HuH-7.5 (cell line): ENCODE measurements around the gene FAM53A.
"Not testable (repeated sequence)": the region's sequence is repeated elsewhere in the genome, so short reads cannot be mapped to it uniquely, and the experiment has no call there.

ENCODE experiments used
- DNase-seq: peaks from one replicate; pipeline ENCODE4 v3.0.0; 2011; ENCODE audit warnings: low spot score

The FAM53A gene

GRCh38 chr4:1685235-1686150 lies 1.4 kb upstream of the FAM53A start:
- DNase-seq = no peak

- DNase-seq = no peak
Measured at GRCh38 chr4:1684506-1685234, 557 bp upstream of the FAM53A start.

GRCh38 chr4:1683261-1683735 lies 815 bp downstream of the FAM53A start:
- no peak for DNase-seq

GRCh38 chr4:1682860-1683259 lies 1.3 kb downstream of the FAM53A start:
- no peak for DNase-seq

DNA sequence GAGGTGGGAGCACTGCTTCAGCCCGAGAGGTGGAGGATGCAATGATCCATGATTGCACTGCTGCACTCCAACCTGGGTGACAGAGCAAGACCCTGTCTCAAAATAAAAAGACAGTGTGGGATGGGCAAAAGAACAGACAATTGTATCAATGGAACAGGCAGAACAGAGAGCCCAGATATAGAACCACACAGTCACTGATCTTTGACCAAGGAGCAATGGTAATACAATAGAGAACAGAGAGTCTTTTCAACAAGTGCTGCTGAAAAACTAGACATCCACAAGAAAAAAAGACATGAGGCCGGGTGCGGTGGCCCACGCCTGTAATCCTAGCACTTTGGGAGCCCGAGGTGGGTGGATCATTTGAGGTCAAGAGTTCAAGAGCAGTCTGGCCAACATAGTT lies 5.9 kb downstream of the FAM53A start:
- no peak for DNase-seq

GRCh38 chr4:1676605-1677525 lies 7.2 kb downstream of the FAM53A start:
- DNase-seq = no peak

DNA sequence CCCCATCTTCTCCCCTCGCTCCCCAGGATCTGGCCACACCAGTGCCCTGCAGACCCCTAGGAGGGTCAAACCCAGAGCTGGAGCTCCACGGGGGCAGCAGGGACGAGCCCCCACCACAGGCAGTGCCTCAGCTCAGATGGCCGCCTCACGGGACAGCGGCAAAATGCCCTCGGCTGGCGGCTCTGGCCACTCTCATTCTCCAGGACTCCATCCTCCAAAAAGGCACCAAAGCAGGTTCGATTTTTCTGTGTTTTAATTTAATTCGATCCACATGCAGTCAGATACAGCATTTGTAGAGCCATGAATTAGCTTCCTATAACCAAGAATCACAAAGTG lies 8.3 kb downstream of the FAM53A start:
- no peak for DNase-seq

GRCh38 chr4:1675136-1675801 lies 8.8 kb downstream of the FAM53A start:
- no peak for DNase-seq

DNA sequence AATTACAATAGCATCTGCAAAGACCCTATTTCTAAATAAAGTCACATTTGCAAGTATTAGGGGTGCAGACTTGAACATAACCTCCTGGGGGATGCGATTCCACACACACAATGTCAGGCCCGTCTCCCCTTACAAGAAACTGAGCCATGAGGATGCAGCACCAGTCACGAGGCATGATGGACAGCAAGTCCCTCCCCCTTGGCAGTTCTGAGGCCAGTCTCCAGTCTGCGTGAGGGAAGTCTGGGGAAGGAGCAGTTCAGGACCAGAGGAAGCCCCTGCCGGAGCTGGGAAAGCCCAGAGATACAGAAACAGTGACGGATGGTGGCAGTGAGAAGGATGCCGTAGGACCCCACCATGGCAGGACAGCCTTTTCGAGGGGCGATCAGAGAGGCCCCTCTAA lies 9.4 kb downstream of the FAM53A start:
- DNase-seq = no peak

GRCh38 chr4:1673671-1674070 lies 10.4 kb downstream of the FAM53A start:
- no peak for DNase-seq

DNA sequence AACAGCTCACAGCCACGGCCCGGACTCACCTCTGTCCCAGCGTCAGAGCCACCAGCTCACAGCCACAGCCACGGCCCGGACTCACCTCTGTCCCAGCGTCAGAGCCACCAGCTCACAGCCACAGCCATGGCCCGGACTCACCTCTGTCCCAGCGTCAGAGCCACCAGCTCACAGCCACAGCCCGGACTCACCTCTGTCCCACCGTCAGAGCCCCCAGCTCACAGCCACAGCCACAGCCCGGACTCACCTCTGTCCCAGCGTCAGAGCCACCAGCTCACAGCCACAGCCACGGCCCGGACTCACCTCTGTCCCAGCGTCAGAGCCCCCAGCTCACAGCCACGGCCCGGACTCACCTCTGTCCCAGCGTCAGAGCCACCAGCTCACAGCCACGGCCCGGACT lies 13.1 kb downstream of the FAM53A start:
- not testable (repeated sequence) for DNase-seq

DNA sequence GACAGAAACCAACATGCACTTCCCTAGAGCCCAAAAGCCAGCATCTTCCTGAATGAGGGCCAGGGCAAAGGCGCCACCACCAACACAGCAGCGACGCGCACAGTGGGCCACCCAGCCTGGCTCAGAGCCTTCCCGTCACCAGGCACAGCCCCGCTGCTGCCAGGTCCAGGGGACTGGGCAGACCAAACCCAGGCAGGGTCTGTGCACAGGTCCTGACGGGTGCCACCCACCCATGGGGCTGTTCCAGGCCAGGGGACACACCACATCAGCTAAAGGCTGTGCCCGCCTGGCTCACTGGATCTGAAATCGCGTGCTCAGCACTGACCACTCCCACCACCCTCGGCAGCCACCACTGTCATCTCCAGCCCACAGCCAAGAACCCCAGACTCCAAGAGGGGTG lies 13.8 kb downstream of the FAM53A start:
- DNase-seq = no peak

- DNase-seq = no peak
Measured at GRCh38 chr4:1669850-1670249, 14.3 kb downstream of the FAM53A start.

- DNase-seq = no peak
Measured at GRCh38 chr4:1669270-1669669, 14.8 kb downstream of the FAM53A start.

DNA sequence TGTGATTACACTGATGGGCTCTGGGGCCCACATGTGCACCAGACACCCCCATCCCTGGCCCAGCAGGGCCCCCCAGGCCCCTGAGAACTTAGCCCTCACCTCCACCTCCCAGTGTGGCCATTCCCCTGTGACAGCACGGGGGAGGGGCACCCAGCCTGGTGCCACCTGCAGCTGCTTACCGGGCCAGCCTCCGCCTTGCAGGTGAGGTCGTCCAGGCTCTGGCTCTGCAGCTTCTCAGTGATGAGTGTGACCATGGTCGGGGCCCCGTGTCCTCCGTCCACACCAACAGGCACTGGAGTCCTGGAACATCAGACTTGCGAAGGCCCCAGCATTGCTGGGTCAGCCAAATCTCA lies 15.6 kb downstream of the FAM53A start:
- DNase-seq = no peak

DNA sequence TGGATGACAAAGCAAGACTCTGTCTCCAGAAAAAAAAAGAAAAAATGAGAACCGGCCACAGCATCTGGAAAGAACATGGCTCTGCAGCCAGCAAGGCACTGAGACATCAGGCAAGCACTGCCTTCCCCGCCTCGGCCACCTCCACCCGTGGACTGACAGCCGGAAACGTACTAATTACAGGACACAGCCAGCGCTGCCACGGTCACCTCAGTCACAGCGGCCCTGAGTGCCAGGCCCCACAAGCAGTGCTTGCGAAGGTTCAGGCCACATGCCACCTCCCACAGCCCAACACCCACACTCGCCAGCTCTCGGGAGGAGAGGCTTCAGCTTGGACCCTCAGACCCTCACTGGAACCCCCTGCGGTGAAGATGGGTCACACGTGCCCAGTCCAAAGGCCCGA lies 16.8 kb downstream of the FAM53A start:
- DNase-seq = no peak

DNA sequence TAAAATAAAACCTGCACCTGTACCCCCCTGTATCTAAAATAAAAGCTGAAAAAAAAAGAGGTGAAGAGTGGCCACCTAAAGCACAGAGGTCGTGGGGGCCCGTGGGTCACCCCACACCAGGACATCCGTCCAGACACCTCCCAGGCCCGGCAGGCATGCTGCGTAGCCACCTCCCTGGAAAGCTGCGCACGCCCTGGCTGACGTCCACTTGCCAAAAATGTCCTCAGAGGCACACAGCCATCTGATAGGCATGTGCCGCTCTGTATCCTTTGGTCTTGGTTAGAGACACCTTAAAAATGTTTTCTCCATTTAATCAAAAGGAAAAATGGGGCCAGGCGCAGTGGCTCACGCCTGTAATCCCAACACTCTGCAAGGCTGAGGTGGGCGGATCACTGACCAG lies 17.7 kb downstream of the FAM53A start:
- no peak for DNase-seq

DNA sequence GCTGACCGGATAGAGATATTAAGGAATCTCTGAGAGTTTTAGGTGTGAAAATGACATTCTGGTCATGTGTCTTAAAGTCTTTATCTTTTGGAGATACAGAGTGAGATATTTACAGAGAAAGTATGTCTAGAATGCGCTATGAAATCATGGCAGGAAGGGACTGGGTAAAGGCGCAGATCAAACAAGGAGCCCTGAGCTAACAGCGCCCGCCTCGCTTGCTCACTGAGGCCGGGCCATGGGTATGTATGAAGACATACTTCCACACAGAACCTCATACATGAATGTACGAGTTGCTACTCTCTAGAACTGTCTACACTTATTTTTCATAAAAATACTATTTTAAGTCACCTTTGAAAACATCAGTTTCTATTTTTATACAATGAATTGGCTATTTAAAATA lies 20.0 kb downstream of the FAM53A start:
- no peak for DNase-seq

GRCh38 chr4:1663549-1663948 lies 20.6 kb downstream of the FAM53A start:
- no peak for DNase-seq

DNA sequence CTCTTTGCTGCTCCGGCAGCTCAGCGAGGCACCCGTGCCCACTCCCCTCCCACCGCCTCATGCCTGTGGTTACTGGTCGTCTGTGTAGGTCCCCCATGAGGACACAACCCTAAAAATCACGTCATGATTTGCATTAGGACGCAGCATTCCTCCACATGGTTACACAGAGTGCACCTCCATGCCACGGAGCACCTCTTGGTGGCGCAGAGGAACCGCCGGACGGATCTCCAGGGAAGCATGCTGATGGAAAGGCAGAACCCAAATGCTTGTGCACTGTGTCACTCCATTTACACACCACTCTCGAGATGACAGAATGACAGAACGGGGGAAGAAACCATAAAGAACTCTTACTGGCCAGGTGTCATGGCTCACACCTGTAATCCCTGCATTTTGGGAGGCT lies 22.4 kb downstream of the FAM53A start:
- peak; percentile 62 for DNase-seq

DNA sequence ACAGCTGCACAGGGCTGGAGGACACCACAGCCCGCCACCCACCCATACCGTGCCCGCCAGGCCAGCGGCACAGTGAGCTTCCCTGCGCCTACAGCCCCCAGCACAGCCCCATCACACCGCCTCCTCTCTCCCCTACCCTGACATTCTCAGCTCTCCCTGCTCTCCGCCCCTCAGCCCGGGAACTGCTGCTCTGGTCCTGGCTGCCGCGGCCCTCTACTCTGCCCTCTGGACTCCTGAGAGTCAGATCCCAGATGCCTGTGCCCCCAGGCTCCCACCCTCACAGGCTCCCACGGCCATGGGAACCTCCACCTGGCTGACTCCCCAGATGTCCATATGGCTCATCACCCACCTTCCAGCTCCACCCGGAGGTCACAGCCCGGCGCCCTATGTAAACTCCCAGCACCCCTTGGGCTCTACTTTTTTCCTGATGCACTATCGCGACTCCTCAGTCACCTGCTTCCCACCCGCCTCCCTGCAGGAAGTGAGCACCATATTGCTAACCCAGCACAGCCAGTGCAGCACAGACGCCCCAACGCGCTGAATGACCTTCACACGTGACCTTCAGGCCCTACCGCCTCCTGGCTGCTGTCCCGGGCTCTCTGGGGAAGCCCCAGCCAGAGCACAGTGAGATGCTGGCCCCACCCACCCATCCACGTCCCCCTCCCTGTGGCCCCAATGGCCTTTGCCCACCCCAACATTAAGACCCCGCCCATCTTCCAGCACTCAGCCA lies 23.0 kb downstream of the FAM53A start:
- no peak for DNase-seq
